H9 (cell line): Measurements from ENCODE around the gene PHACTR1. TPM values are rescaled to one million over a fixed set of nuclear protein-coding genes. Genes with fewer than 3 reads are reported as not detected.

Experiments used
- DNase-seq: peaks from one replicate; pipeline ENCODE4 v3.0.0-alpha.2; 2017
- H2AFZ ChIP-seq: one replicate; pipeline ENCODE4 v1.6.1; 2013; ENCODE audit warnings: mild to moderate bottlenecking, low read length, control low read depth, moderate library complexity
- H2AK5ac ChIP-seq: 2 replicates; pipeline ENCODE4 v1.6.1; 2013; ENCODE audit warnings: low read length, control low read depth, mixed read lengths; ENCODE audit not compliant: insufficient read length
- H2BK120ac ChIP-seq: one replicate; pipeline ENCODE4 v1.6.1; 2013; ENCODE audit warnings: low read depth, mild to moderate bottlenecking, low read length, control low read depth, inconsistent platforms; ENCODE audit not compliant: poor library complexity, severe bottlenecking
- H2BK12ac ChIP-seq: 2 replicates; pipeline ENCODE4 v1.6.1; 2013; ENCODE audit warnings: low read length, control low read depth, mixed read lengths, low read depth; ENCODE audit not compliant: insufficient read length
- H2BK15ac ChIP-seq: 2 replicates; pipeline ENCODE4 v1.6.1; 2013; ENCODE audit warnings: low read depth, low read length, control low read depth
- H2BK20ac ChIP-seq: one replicate; pipeline ENCODE4 v1.6.1; 2013; ENCODE audit warnings: low read depth, mild to moderate bottlenecking, low read length, control low read depth, inconsistent platforms; ENCODE audit not compliant: poor library complexity, severe bottlenecking
- H2BK5ac ChIP-seq: 2 replicates; pipeline ENCODE4 v1.6.1; 2013; ENCODE audit warnings: low read length, control low read depth, mixed read lengths; ENCODE audit not compliant: insufficient read length
- H3K14ac ChIP-seq: 2 replicates; pipeline ENCODE4 v1.6.1; 2013; ENCODE audit warnings: low read length, control low read depth; ENCODE audit not compliant: insufficient read depth
- H3K18ac ChIP-seq: 2 replicates; pipeline ENCODE4 v1.6.1; 2013; ENCODE audit warnings: low read depth, mild to moderate bottlenecking, mixed read lengths, low read length, control low read depth; ENCODE audit not compliant: insufficient read length
- H3K23ac ChIP-seq: 2 replicates; pipeline ENCODE4 v1.6.1; 2013; ENCODE audit warnings: low read length, control low read depth, mixed read lengths, low read depth; ENCODE audit not compliant: insufficient read length
- H3K23me2 ChIP-seq: 2 replicates; pipeline ENCODE4 v1.6.1; 2013; ENCODE audit warnings: low read depth, mild to moderate bottlenecking, mixed read lengths, low read length, control low read depth; ENCODE audit not compliant: insufficient read length, poor library complexity, severe bottlenecking
- H3K27ac ChIP-seq: 2 replicates; pipeline ENCODE4 v1.5.1; 2013; ENCODE audit warnings: low read length, control low read depth, mixed read lengths, low read depth; ENCODE audit not compliant: insufficient read length
- H3K27me3 ChIP-seq: 2 replicates; pipeline ENCODE4 v1.6.1; 2013; ENCODE audit warnings: low read length, control low read depth, inconsistent platforms; ENCODE audit not compliant: insufficient read depth
- H3K4ac ChIP-seq: 2 replicates; pipeline ENCODE4 v1.6.1; 2013; ENCODE audit warnings: low read depth, mild to moderate bottlenecking, control low read depth, inconsistent platforms, low read length, moderate library complexity
- H3K4me1 ChIP-seq: 2 replicates; pipeline ENCODE4 v1.6.1; 2013; ENCODE audit warnings: low read length, control low read depth, inconsistent platforms; ENCODE audit not compliant: insufficient read depth
- H3K4me2 ChIP-seq: 2 replicates; pipeline ENCODE4 v1.6.1; 2013; ENCODE audit warnings: low read length, control low read depth, mixed read lengths; ENCODE audit not compliant: insufficient read length, insufficient read depth
- H3K56ac ChIP-seq: 2 replicates; pipeline ENCODE4 v1.6.1; 2013; ENCODE audit warnings: low read depth, mild to moderate bottlenecking, mixed read lengths, low read length, control low read depth; ENCODE audit not compliant: insufficient read length
- H3K79me1 ChIP-seq: 2 replicates; pipeline ENCODE4 v1.6.1; 2013; ENCODE audit warnings: low read depth, mild to moderate bottlenecking, moderate library complexity, low read length, control low read depth, inconsistent platforms; ENCODE audit not compliant: insufficient read depth, poor library complexity, severe bottlenecking
- H3K79me2 ChIP-seq: 2 replicates; pipeline ENCODE4 v1.6.1; 2013; ENCODE audit warnings: low read length, control low read depth, inconsistent platforms; ENCODE audit not compliant: insufficient read depth
- H3K9ac ChIP-seq: 2 replicates; pipeline ENCODE4 v1.6.1; 2013; ENCODE audit warnings: low read length, control low read depth, mixed read lengths; ENCODE audit not compliant: insufficient read length; ENCODE audit errors: extremely low read depth
- H3K9me3 ChIP-seq: one replicate; pipeline ENCODE4 v1.6.1; 2013; ENCODE audit warnings: low read depth, low read length, inconsistent platforms; ENCODE audit not compliant: control insufficient read depth
- H3T11ph ChIP-seq: one replicate; pipeline ENCODE4 v1.6.1; 2013; ENCODE audit warnings: mild to moderate bottlenecking, low read length, control low read depth, inconsistent platforms
- H4K20me1 ChIP-seq: one replicate; pipeline ENCODE4 v1.6.1; 2013; ENCODE audit not compliant: control insufficient read depth, insufficient read length, insufficient read depth
- H4K5ac ChIP-seq: 2 replicates; pipeline ENCODE4 v1.6.1; 2013; ENCODE audit warnings: low read depth, mild to moderate bottlenecking, mixed read lengths, low read length, control low read depth; ENCODE audit not compliant: insufficient read length
- H4K8ac ChIP-seq: replicated peaks from 2 replicates; pipeline ENCODE4 v1.6.1; 2013; ENCODE audit warnings: low read length, control low read depth, mixed read lengths, low read depth; ENCODE audit not compliant: insufficient read length
- H4K91ac ChIP-seq: 2 replicates; pipeline ENCODE4 v1.6.1; 2013; ENCODE audit warnings: low read depth, mild to moderate bottlenecking, moderate library complexity, mixed read lengths, low read length, control low read depth; ENCODE audit not compliant: insufficient read length
- H3K27ac Mint-ChIP-seq, 3 experiments: 2 replicates in 2 of 3; 3 replicates in 1 of 3; pipeline ENCODE4 v1.8.0; 2020 to 2021; ENCODE audit warnings: mixed read lengths in 3 of 3, mild to moderate bottlenecking in 1 of 3, moderate library complexity in 1 of 3
- H3K27me3 Mint-ChIP-seq: 2 replicates; pipeline ENCODE4 v1.8.0; 2021; ENCODE audit warnings: low read depth, mild to moderate bottlenecking, moderate library complexity, mixed read lengths
- H3K36me3 Mint-ChIP-seq, 3 experiments: 2 replicates in 2 of 3; 3 replicates in 1 of 3; pipeline ENCODE4 v1.8.0; 2020 to 2021; ENCODE audit warnings: low read depth in 3 of 3, mixed read lengths in 3 of 3; ENCODE audit not compliant: insufficient read depth in 1 of 3
- H3K4me1 Mint-ChIP-seq, 2 experiments: 2 replicates each; pipeline ENCODE4 v1.8.0; 2020; ENCODE audit warnings: mixed read lengths in 2 of 2
- H3K4me3 Mint-ChIP-seq, 2 experiments: 2 replicates in 1 of 2; 3 replicates in 1 of 2; pipeline ENCODE4 v1.8.0; 2020 to 2021; ENCODE audit warnings: mild to moderate bottlenecking in 2 of 2, mixed read lengths in 2 of 2, moderate library complexity in 1 of 2
- H3K9me3 Mint-ChIP-seq, 2 experiments: 2 replicates in 1 of 2; 3 replicates in 1 of 2; pipeline ENCODE4 v1.8.0; 2020; ENCODE audit warnings: mild to moderate bottlenecking in 2 of 2, mixed read lengths in 2 of 2, moderate library complexity in 1 of 2
- WGBS: extraction: QIAGEN DNeasy Blood & Tissue Kit; methylation state at CpG from one replicate; pipeline ENCODE4 v1.1.7; 2013; ENCODE audit warnings: missing lambda C conversion rate, low lambda C conversion rate, mixed read lengths; ENCODE audit not compliant: insufficient read length; ENCODE audit errors: extremely low coverage; 5-methylcytosine and 5-hydroxymethylcytosine counted together
- total RNA-seq: library from RNA; stranded (reverse); gene quantifications from 2 replicates; pipeline ENCODE4 v1.2.1, GENCODE V29; 2021
- TF ChIP-seq, protein P1 (sequence below): fragments of 200-600 bp; sonication (generic); conservative IDR thresholded peaks from 3 replicates; pipeline ENCODE4 v1.8.0; 2021; ENCODE audit warnings: antibody characterized with exemption, mild to moderate bottlenecking

The PHACTR1 gene
- total RNA-seq, 1 experiment from 2014 or later = 15.9 TPM

DNA sequence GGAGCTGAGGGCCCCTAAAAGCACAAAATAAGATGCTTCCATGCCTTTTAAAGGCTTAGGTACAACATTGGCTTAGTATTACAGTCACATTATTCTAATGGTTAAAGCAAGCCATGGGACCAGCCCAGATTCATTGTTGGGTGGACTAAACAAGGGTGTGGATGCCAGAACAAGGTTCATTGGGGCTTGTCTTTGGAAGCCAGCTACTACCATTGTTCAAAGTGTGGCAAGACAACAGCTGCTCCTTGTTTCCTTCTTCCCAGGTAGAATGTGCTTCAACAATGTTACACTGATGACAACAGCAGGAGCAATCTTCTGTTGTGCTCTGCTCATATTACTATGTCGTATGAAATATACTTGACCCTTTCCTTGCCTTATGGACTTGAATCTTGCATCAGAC, 350.3 kb downstream of the PHACTR1 start:
- H3K27ac Mint-ChIP-seq = no peak overlapping the region
- Histone ChIP-seq H3K23ac (no peak overlapping the region), H3K4ac (no peak overlapping the region), H3K23me2 (no peaks in the 10 kb centered on the region), H3T11ph (no peak overlapping the region), H4K5ac (no peak overlapping the region), H4K20me1 (no peaks in the 10 kb centered on the region), H2AFZ (no peak overlapping the region), H3K27ac (no peak overlapping the region), H2BK15ac (no peak overlapping the region), H3K9ac (no peak overlapping the region), H3K79me2 (no peaks in the 10 kb centered on the region), H3K56ac (no peak overlapping the region), H3K79me1 (no peaks in the 10 kb centered on the region), H3K4me1 (no peaks in the 10 kb centered on the region), H2BK5ac (no peak overlapping the region), H3K9me3 (no peaks in the 10 kb centered on the region), H2BK12ac (no peak overlapping the region), H3K4me2 (no peak overlapping the region), H4K8ac (no peak overlapping the region), H2BK120ac (no peak overlapping the region), H3K14ac (no peak overlapping the region), H4K91ac (no peak overlapping the region), H2AK5ac (no peak overlapping the region), H3K18ac (no peak overlapping the region), H2BK20ac (no peak overlapping the region), H3K27me3 (no peaks in the 10 kb centered on the region)
- no peaks in the 10 kb centered on the region for H3K36me3 Mint-ChIP-seq
- no peak for DNase-seq
- no CpG with 5 or more reads among the region's 1 CpG for WGBS
- no peaks in the 10 kb centered on the region for H3K4me1 Mint-ChIP-seq
- H3K4me3 Mint-ChIP-seq = no peak overlapping the region
- no peaks in the 10 kb centered on the region; the same call in 1 of the 2 replicates for H3K27me3 Mint-ChIP-seq
- no peaks in the 10 kb centered on the region for H3K9me3 Mint-ChIP-seq
- TF ChIP-seq, protein P1, sequence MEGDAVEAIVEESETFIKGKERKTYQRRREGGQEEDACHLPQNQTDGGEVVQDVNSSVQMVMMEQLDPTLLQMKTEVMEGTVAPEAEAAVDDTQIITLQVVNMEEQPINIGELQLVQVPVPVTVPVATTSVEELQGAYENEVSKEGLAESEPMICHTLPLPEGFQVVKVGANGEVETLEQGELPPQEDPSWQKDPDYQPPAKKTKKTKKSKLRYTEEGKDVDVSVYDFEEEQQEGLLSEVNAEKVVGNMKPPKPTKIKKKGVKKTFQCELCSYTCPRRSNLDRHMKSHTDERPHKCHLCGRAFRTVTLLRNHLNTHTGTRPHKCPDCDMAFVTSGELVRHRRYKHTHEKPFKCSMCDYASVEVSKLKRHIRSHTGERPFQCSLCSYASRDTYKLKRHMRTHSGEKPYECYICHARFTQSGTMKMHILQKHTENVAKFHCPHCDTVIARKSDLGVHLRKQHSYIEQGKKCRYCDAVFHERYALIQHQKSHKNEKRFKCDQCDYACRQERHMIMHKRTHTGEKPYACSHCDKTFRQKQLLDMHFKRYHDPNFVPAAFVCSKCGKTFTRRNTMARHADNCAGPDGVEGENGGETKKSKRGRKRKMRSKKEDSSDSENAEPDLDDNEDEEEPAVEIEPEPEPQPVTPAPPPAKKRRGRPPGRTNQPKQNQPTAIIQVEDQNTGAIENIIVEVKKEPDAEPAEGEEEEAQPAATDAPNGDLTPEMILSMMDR = no peak
